NCI-H2107 (cell line): ENCODE data around the gene TARS3.
"Not testable (repeated sequence)": the region's sequence is repeated elsewhere in the genome, so short reads cannot be mapped to it uniquely, and the experiment has no call there.

Experiments used
- DNase-seq: peaks from one replicate; lab custom pipeline; 2025; lab: John Stamatoyannopoulos, UW

The TARS3 gene

DNA sequence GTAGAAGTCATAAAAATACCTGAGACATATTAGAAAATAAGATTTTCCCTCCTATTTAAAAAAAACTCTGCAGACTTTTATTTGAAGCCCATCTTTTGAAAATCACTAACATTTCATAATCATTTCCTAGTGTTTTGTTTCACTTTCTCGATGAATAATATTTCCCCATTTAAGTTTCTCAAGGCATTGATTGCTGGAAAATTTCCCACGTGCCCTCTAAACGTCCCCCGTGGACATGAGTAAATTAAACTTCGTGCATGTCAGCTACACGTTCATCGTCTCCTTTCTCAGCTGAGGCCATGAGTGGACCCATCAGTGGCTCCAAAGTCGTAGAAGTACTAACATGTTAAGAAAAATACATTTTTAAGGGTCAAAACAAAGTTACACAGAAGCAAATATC lies 70.1 kb downstream of the TARS3 start:
- no peak for DNase-seq

DNA sequence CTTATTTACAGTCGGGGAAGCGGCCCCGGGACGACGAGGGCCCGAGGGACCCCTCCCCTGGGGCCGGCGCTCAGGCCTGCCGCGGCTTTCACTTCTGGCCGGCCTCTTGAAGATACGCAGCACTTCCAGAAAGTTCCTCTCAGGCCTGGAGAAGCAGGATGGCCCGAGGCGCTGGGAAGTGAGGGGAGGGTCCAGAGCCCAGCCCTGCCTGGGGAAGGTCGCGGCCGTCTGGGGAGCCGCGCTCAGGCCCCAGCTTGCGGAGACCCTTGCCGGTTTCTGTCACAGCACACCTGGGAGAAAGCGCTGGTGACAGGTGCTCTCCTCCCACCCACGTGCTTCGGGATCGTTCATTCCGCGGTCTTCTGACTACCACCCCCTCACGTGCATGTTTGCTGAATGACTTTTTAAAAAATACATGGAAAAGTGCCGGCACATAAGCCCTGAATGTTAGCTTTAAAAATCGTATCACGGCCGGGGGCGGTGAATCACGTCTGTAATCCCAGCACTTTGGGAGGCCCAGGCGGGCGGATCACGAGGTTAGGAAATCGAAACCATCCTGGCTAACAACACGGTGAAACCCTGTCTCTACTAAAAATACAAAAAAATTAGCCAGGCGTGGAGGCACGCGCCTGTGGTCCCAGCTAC lies 71.4 kb downstream of the TARS3 start:
- DNase-seq, result no peak

DNA sequence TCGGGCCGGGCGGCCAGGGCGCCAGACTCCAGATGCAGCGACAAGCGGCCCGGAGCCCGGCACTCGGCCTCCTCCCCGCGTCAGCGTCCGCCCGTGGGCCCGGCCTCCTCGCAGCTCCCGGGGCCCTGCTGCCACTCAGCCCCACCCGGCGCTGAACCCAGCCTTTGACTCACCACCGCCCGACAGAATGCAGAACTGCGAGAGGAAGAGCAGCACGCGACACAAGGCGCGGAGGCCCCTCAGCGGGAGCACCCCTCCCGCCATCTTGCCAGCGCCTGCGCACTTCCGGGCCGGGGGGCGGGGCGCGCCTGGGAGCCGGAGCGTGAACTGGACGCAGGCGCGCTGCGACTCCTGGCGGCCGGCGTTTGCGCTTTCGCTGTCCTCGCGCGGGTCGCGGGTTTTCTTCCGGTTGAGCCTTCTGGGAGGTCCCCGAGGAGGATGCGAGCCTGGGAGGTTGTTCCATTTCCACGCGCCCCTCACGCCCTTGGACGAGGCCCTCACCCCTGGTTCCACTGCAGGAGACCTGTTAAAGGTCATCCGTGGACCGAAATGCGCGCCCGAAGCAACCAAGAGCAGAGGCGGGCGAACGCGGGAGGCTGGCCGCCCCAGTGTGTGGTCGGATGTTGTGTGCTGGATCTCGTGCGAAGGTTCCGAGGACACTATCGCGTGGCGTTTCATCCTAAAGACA lies 72.0 kb downstream of the TARS3 start, which contains the start of gene TM2D3:
Gene TM2D3, minus strand, starts transcription at position 284 of the 688 bp plus-strand sequence. Its CDS starts 20 bp downstream, at position 264.
- DNase-seq, result peak; percentile 67

DNA sequence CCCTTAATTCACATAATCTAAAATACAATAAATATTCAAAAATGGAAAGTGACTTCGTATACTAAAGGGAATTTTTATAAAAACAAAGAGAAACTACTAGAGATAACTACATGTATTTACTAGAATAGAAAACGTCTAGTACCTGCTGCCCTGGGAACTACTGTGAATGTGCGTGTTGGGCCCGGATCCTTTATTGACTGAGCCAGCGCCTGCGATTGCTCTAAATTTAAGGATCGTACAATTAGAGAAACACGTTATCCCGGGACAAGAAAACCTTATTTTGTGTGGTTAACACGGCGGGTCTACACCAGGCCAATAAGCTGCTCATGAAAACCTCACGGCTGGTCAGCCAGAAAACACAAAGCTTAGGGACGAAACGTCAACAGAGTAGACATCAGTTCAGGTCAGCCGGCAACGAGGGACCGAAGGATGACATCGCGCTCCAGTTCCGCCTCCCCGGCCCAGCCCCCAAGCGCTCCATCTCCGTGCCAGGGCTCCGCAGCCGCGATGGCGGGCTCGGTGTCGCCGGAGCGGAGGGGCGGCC lies 72.6 kb downstream of the TARS3 start:
- no peak for DNase-seq

DNA sequence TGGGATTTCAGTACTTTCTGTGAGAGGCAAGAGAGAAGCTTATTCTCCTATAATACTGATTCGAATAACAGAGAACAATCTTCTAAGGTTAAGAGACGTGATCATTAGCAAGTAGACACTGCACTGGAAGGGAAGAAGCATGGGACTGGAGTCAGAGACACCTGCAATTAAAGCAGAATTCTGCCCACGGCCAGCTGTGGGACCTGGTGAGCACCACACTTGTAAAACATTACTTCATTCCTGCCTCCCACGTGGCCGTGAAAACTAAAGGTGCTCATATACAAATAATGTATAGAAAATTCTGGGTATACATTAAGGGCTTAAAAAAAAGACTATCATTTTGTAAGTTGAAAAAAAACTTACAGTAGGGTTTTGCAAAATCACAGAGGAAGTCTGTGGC lies 74.1 kb downstream of the TARS3 start:
- no peak for DNase-seq

DNA sequence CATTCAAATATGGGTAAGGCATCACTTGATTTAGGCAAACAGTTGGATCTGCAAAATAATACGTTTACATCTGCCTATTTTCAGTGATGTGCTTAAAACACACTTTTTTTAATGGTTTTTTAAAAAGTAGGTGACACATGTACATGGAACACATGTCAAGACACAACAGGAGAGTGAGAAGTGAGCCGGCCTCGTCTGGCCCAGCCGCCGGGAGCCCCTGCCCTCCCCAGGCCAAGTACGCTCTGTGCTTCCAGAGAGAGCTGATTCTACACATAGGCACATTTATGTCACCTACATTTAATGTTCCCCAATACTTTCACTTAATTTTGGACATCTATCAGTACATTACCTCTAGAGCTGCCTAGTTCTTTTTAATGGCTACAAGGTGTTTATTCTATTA lies 75.9 kb downstream of the TARS3 start:
- no peak for DNase-seq

DNA sequence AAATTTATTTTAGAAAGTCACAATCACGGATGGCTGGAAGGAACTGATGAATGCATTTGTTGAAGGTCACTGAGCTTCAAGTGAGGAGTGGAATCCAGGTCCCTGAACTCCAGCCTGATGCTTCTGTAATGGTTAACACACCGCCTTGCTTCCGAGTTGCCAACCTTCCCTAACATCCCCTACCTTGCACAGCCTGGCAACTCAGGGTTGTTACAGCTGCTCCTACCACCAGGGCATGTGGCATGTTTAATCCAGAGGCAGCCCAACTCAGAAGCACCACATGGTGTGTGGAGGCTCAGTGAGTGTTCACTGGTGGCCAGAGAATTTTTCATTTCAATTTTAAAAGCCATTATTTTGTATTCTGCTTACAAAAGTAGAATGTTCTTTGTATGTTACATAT lies 77.0 kb downstream of the TARS3 start:
- no peak for DNase-seq

DNA sequence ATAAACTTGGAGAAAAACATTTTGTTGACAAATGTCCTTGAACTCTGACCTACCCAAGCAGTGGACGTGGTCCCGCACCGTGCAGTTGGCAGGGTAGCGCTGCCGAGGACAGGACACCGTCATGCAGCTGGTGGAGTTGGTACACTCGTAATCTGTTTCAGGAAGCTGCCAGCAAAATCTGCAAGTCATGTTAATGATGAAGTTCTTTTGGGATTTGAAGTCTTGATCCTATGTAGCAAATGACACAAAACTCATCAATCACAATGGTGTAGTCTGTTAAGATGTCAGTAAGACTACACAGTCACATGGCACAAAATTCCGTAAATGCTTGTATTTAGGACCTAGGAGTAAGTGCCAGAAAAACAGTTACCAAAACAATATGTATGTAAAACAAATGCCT lies 77.6 kb downstream of the TARS3 start:
- DNase-seq, result no peak

DNA sequence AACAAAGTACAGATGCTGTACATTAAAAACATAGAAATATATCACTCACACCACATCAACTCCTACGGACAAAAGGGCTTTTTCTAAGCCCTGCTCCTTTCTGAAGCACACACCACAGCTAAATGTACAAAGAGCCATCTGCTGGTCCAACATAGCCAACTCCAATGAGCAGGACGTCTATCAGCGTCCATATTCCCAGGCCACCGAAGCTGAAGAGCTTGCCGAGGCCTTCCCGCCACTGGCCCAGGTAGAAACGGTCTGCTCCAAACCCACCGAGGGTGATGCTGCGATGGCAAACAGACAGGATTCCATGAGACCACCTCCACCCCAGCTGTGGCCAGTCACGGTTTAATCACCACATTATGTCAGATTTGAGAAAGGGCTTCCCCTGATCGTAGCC lies 81.9 kb downstream of the TARS3 start:
- DNase-seq, result no peak

DNA sequence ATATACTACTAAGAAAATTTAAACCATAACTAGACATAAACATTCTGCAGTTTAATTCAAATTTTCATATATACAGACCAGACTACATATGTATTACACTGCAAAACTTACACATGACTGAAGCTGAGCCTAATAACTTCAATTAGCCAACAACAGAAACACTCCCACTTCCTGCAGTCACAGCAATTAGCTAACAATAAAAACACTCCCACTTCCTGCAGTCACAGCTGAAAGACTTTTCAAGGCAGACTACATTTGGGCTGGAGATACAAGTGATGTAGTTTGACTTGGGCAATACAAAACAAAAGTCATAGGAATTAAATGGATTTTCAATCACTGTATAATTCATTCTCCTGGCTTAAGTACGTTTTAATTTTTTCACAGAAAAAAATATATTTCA lies 82.4 kb downstream of the TARS3 start:
- DNase-seq, result no peak

DNA sequence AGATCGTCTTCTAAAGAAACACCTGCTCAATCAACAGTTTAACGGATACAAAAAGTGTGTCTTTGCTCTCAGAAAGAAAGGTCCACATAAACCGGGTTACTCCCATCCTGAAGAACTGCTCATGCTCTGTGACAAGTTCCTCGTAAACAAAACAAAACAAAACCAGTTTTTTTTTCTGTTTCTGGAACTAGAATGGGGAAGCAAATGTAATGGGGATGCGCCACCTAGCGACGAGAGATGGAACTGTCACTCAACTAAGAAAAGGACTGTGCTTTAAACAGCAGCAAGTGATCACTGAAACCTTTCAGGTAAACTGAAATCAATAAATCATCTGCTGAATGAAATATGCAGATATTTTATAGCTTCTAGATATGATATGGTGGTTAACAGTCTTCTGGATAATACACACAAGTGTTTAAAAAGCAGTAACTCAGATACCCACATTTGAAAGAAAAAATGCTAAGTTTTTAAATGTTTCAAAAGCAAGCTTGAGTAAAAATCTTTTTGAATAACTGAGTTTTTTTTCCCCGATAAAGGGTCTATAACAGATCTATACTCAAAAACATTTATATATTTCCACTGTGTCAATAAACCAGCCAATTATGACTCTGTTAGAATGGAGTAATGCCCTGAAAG lies 83.0 kb downstream of the TARS3 start:
- no peak for DNase-seq

DNA sequence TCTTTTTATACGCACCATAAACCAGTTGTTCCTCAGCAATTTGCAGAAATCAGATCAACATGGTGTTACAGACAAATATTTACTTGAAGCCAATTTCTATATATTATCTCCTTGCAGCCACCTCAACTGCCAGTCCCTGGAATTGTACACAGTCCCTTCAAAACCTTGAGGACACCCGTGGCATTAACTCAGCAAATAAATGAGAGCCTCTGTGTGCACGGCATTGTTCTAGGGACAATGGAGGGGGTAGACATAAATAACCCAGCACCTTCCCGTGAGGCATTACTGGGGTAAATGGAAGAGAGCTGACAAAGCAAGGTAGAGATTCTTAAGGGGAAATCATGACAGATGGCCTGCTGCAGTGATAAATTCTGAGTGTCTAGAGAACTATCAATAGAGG lies 84.6 kb downstream of the TARS3 start:
- DNase-seq, result no peak

DNA sequence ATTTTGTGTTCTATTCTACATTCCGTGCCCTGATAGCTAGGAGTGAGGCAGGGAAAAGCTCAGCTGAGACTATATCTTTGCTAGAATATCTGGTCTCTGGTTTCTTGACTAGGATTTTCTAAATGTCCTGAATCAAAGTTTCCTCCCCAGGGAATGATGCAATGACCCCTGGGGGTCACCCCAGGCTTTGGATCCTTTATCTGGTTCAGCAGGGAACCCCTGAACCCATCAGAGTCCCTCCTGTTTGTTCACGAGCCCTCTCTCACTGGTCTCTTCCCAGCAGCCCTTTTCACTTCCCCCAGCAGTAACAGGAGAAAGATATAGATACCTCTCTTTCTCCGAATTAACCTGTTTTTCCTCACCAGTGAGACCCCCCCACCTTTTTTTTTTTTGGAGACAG lies 86.4 kb downstream of the TARS3 start:
- DNase-seq, result no peak

DNA sequence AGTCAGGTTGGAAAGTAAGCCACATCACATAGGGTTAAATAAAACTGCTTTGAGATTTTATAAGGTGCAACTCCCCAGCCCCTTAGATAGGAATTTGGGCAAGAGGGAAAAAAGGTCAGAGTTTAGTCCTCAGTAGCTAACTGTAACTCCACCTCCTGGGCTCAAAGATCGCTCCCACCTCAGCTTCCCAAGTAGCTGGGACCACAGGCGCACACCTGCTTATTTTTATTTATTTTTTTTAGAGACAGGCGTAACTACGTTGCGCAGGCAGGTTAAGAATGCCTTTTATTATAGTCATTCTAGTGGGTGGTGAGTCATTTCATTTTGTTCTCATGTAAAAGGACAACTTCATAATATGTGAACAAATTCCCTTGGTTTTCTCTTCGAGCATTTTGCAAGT lies 86.8 kb downstream of the TARS3 start:
- DNase-seq, result no peak

DNA sequence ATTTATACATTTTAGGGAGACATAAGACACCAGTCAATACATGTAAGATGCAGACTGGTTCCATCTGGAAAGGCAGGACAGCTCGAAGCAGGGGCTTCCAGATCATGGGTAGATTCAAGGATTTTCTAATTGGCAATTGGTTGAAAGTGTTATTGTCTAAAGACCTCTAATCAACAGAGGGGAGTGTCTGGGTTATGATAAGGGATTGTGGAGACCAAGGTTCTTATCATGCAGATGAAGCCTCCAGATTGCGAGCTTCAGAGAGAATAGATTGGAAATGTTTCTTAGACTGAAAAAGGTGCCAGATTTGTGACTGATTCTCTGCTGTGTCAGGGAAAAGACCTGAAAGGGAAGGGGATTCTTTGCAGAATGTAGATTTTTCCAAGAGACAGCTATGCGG lies 87.2 kb downstream of the TARS3 start:
- DNase-seq, result no peak

DNA sequence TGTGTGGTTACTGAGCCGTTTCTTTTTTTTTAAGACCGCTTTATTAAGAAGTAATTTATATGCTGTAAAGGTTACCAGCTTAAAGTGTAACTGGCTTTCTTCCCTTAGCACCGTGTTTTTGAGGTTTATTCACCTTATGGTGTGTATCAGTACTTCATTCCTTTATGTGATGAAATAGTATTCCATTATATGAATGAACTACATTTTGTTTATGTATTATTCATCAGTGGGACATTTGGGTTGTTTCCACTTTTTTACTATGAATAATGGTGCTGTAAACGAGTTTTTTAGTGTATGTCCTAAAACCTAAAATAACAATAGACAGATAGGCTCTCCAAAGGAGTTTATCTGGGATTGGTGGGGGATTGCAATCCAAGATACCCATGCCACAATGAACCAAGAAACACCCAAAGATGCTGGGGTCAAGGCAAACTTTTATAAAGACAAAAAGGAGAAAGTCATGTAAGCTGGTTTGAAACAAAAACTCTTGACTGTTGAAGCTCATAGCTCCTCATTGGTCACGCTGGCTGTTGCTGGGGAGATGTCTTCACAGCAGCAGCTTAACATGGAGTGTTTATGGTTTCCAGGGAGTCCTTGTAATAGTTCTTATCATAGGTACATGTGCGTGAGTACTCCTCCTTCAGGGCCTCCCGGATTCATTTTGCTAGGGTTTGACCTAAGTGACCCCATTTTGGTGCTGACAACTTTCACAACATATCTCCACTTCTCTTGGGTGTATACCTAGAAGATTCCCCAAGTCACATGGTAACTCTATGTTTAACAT lies 88.1 kb downstream of the TARS3 start:
- DNase-seq, result no peak

DNA sequence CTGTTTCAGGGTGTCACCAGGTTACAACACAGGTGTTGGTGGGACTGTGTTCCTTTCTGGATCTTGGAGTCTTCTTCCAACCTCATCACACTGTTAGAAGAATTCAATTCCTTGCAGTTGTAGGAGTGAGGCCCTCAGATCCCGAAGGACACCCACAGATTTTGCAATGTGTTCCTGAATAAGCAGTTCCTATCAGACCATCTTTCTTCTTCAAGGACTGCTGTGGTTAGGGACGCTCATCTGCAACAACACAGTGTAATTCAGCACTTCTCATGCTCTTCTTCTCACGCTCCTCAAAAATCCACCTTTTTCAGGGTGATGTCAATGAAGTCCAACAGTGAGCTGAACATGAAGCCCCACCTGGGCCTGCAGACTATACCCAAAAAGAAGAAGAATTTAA lies 90.9 kb downstream of the TARS3 start:
- no peak for DNase-seq

DNA sequence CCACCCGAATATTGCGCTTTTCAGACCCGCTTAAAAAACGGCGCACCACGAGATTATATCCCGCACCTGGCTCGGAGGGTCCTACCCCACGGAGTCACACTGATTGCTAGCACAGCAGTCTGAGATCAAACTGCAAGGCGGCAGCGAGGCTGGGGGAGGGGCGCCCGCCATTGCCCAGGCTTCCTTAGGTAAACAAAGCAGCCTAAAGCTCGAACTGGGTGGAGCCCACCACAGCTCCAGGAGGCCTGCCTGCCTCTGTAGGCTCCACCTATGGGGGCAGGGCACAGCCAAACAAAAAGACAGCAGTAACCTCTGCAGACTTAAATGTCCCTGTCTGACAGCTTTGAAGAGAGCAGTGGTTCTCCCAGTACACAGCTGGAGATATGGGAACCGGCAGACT lies 97.5 kb downstream of the TARS3 start:
- DNase-seq, result not testable (repeated sequence)

DNA sequence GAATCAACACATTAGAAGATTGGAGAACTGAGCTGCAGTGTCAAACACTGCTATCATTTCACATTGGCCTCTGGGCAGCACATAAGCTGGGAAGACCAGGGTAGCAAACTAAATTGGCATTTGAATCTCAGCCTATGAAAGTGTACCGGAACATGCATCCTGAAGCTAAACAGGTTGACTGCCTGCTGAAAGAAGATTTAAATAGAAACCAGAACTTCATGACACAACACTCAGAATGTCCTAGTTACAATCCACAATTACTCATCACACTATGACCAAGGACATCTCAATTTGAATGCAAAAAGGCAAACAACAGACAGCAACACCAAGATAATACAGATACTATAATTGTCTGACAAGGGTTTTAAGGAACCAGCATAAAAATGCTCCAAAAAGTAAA lies 98.3 kb downstream of the TARS3 start:
- DNase-seq, result no peak

DNA sequence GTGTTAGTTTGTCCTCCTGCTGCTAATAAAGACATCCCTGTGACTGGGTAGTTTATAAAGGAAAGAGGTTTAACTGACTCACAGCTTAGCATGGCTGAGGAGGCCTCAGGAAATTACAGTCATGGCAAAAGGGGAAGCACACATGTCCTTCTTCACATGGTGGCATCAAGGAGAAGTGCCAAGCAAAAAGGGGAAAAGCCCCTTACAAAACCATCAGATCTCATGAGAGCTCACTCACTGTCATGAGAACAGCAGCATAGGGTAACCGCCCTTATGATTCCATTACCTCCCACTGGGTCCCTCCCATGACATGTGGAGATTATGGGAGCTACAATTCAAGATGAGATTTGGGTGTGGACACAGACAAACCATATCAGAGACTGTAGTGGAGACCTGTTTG lies 99.1 kb downstream of the TARS3 start:
- no peak for DNase-seq

DNA sequence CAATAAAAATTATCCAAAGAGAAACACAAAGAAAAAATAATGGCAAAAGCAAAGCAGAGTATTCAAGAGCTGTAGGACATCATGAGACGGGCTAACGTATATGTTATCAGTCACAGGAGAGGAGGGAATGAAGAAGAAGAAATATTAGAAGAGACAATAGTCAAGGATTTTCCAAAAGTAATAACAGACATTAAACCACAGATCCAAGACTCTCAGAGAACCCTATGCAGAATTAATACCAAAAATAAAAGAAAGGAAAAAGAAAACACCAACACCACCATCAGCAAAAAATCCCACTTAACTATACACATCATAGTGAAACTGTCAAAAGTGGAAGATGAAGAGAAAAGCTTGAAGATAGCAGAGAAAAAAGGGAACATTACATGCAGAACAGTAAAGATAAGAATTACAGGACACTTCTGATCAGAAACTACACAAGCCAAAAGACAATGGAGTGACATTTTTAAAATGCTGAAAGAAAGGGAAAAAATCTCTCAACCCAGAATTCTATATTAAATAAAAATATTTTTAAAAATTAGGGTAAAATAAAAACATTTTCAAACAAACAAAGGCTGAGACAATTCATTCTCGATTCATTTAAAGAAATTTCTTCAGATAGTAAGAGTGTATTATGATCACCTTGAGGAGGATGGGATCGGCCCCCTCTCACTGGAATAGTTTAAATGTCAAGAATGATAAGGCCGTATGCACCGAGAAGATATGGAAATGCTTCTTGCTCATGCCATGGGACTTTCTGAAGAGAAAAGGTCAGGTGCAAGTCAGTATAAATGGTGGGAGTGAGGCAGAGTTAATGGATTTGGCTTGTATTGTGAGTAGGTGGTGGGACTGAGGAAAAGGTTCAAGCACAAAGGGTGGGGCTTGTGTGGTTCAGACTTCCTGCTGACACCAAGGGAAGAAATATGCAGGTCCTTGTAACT lies 100.6 kb downstream of the TARS3 start:
- no peak for DNase-seq
